Ovary (tissue), 9 donors: ENCODE results near the gene NUBPL. TPM values are rescaled to one million over a fixed set of nuclear protein-coding genes. Genes with fewer than 3 reads are reported as not detected.
"Not testable (repeated sequence)": the region's sequence is repeated elsewhere in the genome, so short reads cannot be mapped to it uniquely, and the experiment has no call there.

Experiments
- DNase-seq, 5 donors: peaks; one replicate each; pipeline ENCODE4 v3.0.0-alpha.2; 2019 to 2020
- H3K27ac ChIP-seq, 2 donors: fragments of 200-600 bp; one replicate each; pipeline versions ENCODE4 v1.5.1 to v1.8.0; 2019 to 2022
- H3K27me3 ChIP-seq: fragments of 200-600 bp; one replicate; pipeline ENCODE4 v1.8.0; 2022
- H3K36me3 ChIP-seq: fragments of 200-600 bp; sonication (generic); one replicate; pipeline ENCODE4 v1.5.1; 2019
- H3K4me1 ChIP-seq: one replicate; pipeline ENCODE4 v1.8.1; 2013; ENCODE audit warnings: mild to moderate bottlenecking, moderate library complexity; ENCODE audit not compliant: insufficient read depth
- H3K4me3 ChIP-seq: fragments of 200-600 bp; sonication (generic); one replicate; pipeline ENCODE4 v1.5.1; 2017
- H3K9me3 ChIP-seq, 2 donors: fragments of 200-600 bp in 1 of 2; sonication (generic) in 1 of 2; one replicate each; pipeline versions ENCODE4 v1.5.1 to v1.8.1; 2013 to 2019; ENCODE audit warnings: mild to moderate bottlenecking in 1 of 2, moderate library complexity in 1 of 2
- EP300 ChIP-seq: sonication (generic); formaldehyde crosslinking; IDR thresholded peaks from one replicate; pipeline ENCODE4 v1.6.1; 2017; ENCODE audit warnings: antibody characterized with exemption
- POLR2A ChIP-seq: fragments of 450-650 bp; IDR thresholded peaks from one replicate; pipeline ENCODE4 v1.6.1; 2017; ENCODE audit warnings: antibody characterized with exemption, mild to moderate bottlenecking, moderate library complexity
- WGBS, 3 donors: extraction: QIAGEN DNeasy Blood & Tissue Kit in 1 of 3; methylation state at CpG; one replicate each; pipeline versions ENCODE4 v1.1.5 to v1.1.7; 2013 to 2017; 5-methylcytosine and 5-hydroxymethylcytosine counted together
- intact Hi-C, 4 donors: fragments of 100-400 bp; cut with DNase I; formaldehyde crosslinking; loops; one replicate each; pipeline versions ENCODE4 v1.11.0 to v1.15.1; 2022 to 2023
- polyA plus RNA-seq, 2 donors: library from polyadenylated mRNA; stranded (reverse); fragments of 200-250 nt in 1 of 2; fragments of 350-450 nt in 1 of 2; fragmentation: Illumina TruSeq in 1 of 2; extraction: RNeasy Lipid Tissue Mini Kit (QIAGEN cat#74804) in 1 of 2; gene quantifications; one replicate each; pipeline ENCODE4 v1.2.3, GENCODE V29; 2013 to 2014
- total RNA-seq, 7 donors: library from RNA; depleted of rRNA in 2 of 7; stranded (reverse); fragments of >200 nt in 2 of 7; fragmentation: NEBNext Ultra II Directional in 3 of 7; extraction: Animal tissue kit (Norgen Biotek cat#: 25700) in 3 of 7; gene quantifications; one replicate each; pipeline versions ENCODE4 v1.1.0 to v1.2.4, GENCODE V29; 2016 to 2023
- TF ChIP-seq, protein P1 (sequence below), 3 donors: fragments of 450-650 bp in 2 of 3; fragments of 200-600 bp in 1 of 3; IDR thresholded peaks; one replicate each; pipeline versions ENCODE4 v1.5.1 to v1.8.0; 2016 to 2022; ENCODE audit warnings: antibody characterized with exemption in 3 of 3, mild to moderate bottlenecking in 1 of 3
- donor health status: DM: no; HTN: no; CAD: no; lungs with moderate emphysema.
- donor health status: DM: no; HTN: no; CAD: no.
- donor health status: Bipolar disorder and iron deficiency.
- donor health status: DM: yes; HTN: yes; CAD: no.
- donor health status: DM: no; HTN: no; CAD: no.
- donor health status: DM: yes; HTN: yes; CAD: no.

Gene NUBPL
- total and polyA plus RNA-seq, 9 donors = 5.8 to 17.6 (median 14.0) TPM

DNA sequence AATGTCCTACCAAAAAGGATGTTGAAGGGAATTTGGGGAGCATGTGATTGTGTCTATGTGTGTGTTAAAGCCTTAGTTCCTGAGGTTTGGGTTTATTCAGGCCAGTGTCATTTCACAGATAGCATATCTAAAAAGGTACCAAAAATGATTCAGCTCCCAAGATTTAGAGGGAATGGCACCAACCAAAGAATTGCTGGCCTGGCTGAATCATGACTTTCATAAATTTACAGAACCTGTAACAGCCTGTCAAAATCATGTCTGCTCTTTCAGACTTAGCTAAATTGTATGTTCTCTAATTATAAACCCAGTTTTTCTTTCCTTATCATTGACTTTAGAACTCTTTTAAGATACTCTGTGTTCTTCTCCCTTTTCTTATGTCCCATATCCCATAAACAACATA lies 231.5 kb downstream of the NUBPL start:
- TF ChIP-seq, protein P1, sequence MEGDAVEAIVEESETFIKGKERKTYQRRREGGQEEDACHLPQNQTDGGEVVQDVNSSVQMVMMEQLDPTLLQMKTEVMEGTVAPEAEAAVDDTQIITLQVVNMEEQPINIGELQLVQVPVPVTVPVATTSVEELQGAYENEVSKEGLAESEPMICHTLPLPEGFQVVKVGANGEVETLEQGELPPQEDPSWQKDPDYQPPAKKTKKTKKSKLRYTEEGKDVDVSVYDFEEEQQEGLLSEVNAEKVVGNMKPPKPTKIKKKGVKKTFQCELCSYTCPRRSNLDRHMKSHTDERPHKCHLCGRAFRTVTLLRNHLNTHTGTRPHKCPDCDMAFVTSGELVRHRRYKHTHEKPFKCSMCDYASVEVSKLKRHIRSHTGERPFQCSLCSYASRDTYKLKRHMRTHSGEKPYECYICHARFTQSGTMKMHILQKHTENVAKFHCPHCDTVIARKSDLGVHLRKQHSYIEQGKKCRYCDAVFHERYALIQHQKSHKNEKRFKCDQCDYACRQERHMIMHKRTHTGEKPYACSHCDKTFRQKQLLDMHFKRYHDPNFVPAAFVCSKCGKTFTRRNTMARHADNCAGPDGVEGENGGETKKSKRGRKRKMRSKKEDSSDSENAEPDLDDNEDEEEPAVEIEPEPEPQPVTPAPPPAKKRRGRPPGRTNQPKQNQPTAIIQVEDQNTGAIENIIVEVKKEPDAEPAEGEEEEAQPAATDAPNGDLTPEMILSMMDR (IDR thresholded peaks at IDR 0.05) = no peak
- TF ChIP-seq POLR2A (no peak), EP300 (no peak)
- DNase-seq = no peak
- Histone ChIP-seq H3K36me3 (no peaks in the 10 kb centered on the region), H3K4me3 (no peak overlapping the region), H3K27ac (no peak overlapping the region), H3K27me3 (no peaks in the 10 kb centered on the region), H3K4me1 (no peaks in the 10 kb centered on the region), H3K9me3 (no peaks in the 10 kb centered on the region)
- intact Hi-C loops = no loop called here

DNA sequence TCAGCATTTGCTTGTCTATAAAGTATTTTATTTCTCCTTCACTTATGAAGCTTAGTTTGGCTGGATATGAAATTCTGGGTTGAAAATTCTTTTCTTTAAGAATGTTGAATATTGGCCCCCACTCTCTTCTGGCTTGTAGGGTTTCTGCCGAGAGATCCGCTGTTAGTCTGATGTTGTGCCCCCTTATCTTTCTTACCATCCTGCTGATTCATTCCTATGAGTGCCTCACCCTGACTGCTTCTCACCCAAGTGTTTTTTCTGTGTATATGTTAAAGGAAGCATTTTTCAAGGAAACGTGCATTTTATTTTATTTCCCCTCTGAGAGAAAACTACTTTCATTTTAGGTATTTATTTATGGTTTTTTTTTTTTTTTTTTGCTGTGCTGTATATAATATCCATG lies 236.7 kb downstream of the NUBPL start:
- H3K36me3 ChIP-seq, H3K9me3 ChIP-seq, H3K27ac ChIP-seq, H3K4me1 ChIP-seq, DNase-seq, H3K4me3 ChIP-seq, intact Hi-C loops, H3K27me3 ChIP-seq: not testable (repeated sequence)
- WGBS, 3 donors = 95 to 98% (median 96%) methylated on average over 3 of the region's 3 CpGs

DNA sequence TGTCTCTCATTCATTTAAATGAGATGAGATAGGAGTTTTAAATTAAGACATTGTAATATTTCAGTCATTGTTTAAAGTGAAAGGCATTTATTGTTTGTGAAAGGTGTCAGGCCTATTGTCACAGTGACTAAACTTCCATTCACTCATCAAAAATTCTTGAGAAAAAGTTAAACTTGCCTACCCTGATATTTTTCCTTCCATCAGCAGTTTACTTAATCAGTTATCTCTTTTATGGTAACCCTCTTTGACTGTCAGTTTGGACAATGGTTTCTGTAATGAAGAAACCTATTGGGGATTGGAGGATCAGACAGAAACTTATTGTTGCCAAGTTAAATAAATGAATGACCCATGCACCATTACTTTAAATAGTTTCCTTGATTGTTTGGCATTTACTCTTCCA lies 241.6 kb downstream of the NUBPL start:
- intact Hi-C loops = no loop called here
- no peaks in the 10 kb centered on the region for H3K36me3 ChIP-seq
- H3K4me1 ChIP-seq = no peaks in the 10 kb centered on the region
- H3K4me3 ChIP-seq = no peak overlapping the region
- H3K27me3 ChIP-seq = no peaks in the 10 kb centered on the region
- H3K9me3 ChIP-seq = no peaks in the 10 kb centered on the region
- TF ChIP-seq EP300 = no peak
- TF ChIP-seq, protein P1 (IDR thresholded peaks at IDR 0.05) = no peak
- TF ChIP-seq POLR2A = no peak
- DNase-seq = no peak
- H3K27ac ChIP-seq = no peak overlapping the region

DNA sequence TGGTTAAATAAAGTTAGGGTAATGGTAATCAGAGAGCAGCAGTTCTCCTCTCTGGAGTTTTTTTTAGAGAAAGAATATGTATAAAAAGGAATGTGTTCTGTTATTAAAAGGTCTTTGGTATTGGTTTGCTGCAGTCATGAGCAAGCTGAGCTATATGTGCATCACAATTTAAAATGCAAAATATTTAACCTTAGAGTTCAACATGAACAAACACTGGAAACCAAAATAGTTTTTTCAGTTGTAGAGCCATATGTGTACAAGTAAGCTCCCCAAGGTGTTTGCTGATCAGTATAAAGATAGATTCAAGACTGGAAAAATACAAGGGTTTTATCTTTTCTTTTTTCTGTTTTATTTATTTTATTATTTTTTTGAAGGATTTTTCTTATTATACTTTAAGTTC lies 245.0 kb downstream of the NUBPL start:
- DNase-seq = no peak
- Histone ChIP-seq H3K4me1 (no peaks in the 10 kb centered on the region), H3K27ac (no peak overlapping the region), H3K36me3 (no peaks in the 10 kb centered on the region), H3K4me3 (no peak overlapping the region), H3K27me3 (no peaks in the 10 kb centered on the region), H3K9me3 (no peaks in the 10 kb centered on the region)
- intact Hi-C loops = no loop called here
- TF ChIP-seq EP300 = no peak
- TF ChIP-seq, protein P1 (IDR thresholded peaks at IDR 0.05) = no peak
- TF ChIP-seq POLR2A = no peak

DNA sequence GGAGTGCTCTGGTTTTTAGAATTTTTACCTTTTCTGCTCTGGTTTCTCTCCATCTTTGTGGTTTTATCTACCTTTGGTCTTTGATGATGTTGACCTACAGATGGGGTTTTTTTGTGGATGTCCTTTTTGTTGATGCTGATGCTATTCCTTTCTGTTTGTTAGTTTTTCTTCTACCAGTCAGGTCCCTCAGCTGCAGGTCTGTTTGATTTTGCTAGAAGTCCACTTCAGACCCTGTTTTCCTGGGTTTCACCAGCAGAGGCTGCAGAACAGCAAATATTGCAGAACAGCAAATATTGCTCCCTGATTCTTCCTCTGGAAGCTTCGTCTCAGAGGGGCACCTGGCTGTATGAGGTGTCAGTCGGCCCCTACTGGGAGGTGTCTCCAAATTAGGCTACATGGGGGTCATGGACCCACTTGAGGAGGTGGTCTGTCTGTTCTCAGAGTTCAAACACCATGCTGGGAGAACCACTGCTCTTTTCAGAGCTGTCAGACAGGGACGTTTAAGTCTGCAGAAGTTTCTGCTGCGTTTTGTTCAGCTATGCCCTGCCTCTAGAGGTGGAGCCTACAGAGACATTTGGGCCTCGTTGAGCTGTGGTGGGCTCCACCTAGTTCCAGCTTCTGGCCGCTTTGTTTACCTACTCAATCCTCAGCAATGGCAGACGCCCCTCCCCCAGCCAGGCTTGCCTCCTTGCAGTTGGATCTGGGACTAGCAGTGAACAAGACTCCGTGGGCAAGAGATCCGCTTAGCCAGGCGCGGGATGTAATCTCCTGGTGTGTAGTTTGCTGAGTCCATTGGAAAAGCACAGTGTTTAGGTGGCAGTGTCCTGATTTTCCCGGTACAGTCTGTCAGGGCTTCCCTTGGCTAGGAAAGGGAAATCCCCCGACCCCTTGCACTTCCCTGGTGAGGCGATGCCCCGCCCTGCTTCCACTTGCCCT lies 250.8 kb downstream of the NUBPL start:
- H3K4me1 ChIP-seq, H3K36me3 ChIP-seq, H3K9me3 ChIP-seq, DNase-seq, H3K4me3 ChIP-seq, H3K27ac ChIP-seq, intact Hi-C loops, H3K27me3 ChIP-seq: not testable (repeated sequence)
- WGBS, 3 donors = 80 to 85% (median 81%) methylated on average over 15 of the region's 15 CpGs

DNA sequence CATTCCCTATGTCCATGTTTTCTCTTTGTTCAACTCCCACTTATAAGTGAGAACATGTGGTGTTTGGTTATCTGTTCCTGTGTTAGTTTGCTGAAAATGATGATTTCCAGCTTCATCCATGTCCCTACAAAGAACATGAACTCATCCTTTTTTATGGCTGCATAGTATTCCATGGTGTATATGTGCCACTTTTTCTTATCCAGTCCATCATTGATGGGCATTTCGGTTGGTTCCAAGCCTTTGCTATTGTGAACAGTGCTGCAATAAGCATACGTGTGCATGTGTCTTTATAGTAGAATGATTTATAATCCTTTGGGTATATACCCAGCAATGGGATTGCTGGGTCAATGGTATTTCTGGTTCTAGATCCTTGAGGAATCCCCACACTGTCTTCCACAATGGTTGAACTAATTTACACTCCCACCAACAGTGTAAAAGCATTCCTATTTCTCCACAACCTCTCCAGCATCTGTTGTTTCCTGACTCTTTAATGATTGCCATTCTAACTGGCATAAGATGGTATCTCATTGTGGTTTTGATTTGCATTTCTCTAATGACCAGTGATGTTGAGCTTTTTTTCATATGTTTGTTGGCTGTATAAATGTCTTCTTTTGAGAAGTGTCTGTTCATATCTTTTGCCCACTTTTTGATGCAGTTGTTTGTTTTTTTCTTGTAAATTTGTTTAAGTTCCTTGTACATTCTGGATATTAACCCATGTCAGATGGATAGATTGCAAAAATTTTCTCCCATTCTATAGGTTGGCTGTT lies 252.7 kb downstream of the NUBPL start:
- 47 to 95% (median 67%) methylated on average over 2 of the region's 2 CpGs for WGBS, 3 donors
- H3K9me3 ChIP-seq, DNase-seq, H3K4me3 ChIP-seq, H3K27ac ChIP-seq, intact Hi-C loops, H3K27me3 ChIP-seq, H3K36me3 ChIP-seq, H3K4me1 ChIP-seq: not testable (repeated sequence)
